ENCODE data around the gene DNAH8.

The DNAH8 gene

GRCh38 chr6:38984723-38985122 lies 269.6 kb downstream of the DNAH8 start:
- no peak for ATAC-seq (replicated peaks)
- no peak for DNase-seq
- H3K36me3 Mint-ChIP-seq (ENCODE audit: insufficient read depth): no peaks in the 10 kb centered on the region
- no peak overlapping the region for H3K4me3 Mint-ChIP-seq
- no peaks in the 10 kb centered on the region for H3K4me1 Mint-ChIP-seq (ENCODE audit: low read depth in 2 of 2)
- no peak overlapping the region for H3K27ac Mint-ChIP-seq
- H3K27me3 Mint-ChIP-seq: peaks cover 17 to 40% of the 10 kb centered on the region in 2 donors
- H3K9me3 Mint-ChIP-seq: no peaks in the 10 kb centered on the region

GRCh38 chr6:38985839-38986238 lies 270.7 kb downstream of the DNAH8 start:
- DNase-seq (no peak), ATAC-seq (replicated peaks) (no peak)
- H3K4me3 Mint-ChIP-seq: no peak overlapping the region
- H3K9me3 Mint-ChIP-seq: no peaks in the 10 kb centered on the region
- H3K27ac Mint-ChIP-seq: no peak overlapping the region
- no peaks in the 10 kb centered on the region for H3K4me1 Mint-ChIP-seq (ENCODE audit: low read depth in 2 of 2)
- peaks cover 9 to 31% of the 10 kb centered on the region in 2 donors for H3K27me3 Mint-ChIP-seq
- no peaks in the 10 kb centered on the region for H3K36me3 Mint-ChIP-seq (ENCODE audit: insufficient read depth)

- H3K4me3 Mint-ChIP-seq: no peak overlapping the region
- H3K36me3 Mint-ChIP-seq (ENCODE audit: insufficient read depth): no peaks in the 10 kb centered on the region
- no peaks in the 10 kb centered on the region for H3K4me1 Mint-ChIP-seq (ENCODE audit: low read depth in 2 of 2)
- H3K27me3 Mint-ChIP-seq: peaks cover 19 to 36% of the 10 kb centered on the region in 2 donors
- ATAC-seq (replicated peaks) (no peak), DNase-seq (no peak)
- no peak overlapping the region for H3K27ac Mint-ChIP-seq
- H3K9me3 Mint-ChIP-seq: no peaks in the 10 kb centered on the region
Observed at GRCh38 chr6:38987503-38987902, 272.4 kb downstream of the DNAH8 start.

- no peak for DNase-seq
- H3K27ac Mint-ChIP-seq: no peak overlapping the region
- no peaks in the 10 kb centered on the region for H3K36me3 Mint-ChIP-seq (ENCODE audit: insufficient read depth)
- no peaks in the 10 kb centered on the region for H3K9me3 Mint-ChIP-seq
- peaks cover 13 to 28% of the 10 kb centered on the region in 2 donors for H3K27me3 Mint-ChIP-seq
- H3K4me1 Mint-ChIP-seq (ENCODE audit: low read depth in 2 of 2): no peaks in the 10 kb centered on the region
- no peak overlapping the region for H3K4me3 Mint-ChIP-seq
- no peak for ATAC-seq (replicated peaks)
Observed at GRCh38 chr6:38988736-38989449, 273.8 kb downstream of the DNAH8 start.

- DNase-seq: no peak
- no peak for ATAC-seq (replicated peaks)
- H3K27me3 Mint-ChIP-seq: peaks cover 22 to 23% of the 10 kb centered on the region in 2 donors
- no peaks in the 10 kb centered on the region for H3K36me3 Mint-ChIP-seq (ENCODE audit: insufficient read depth)
- H3K4me3 Mint-ChIP-seq: no peak overlapping the region
- no peaks in the 10 kb centered on the region for H3K9me3 Mint-ChIP-seq
- H3K4me1 Mint-ChIP-seq (ENCODE audit: low read depth in 2 of 2): no peaks in the 10 kb centered on the region
- no peak overlapping the region for H3K27ac Mint-ChIP-seq
Observed at GRCh38 chr6:38990475-38990874, 275.4 kb downstream of the DNAH8 start.

- ATAC-seq (replicated peaks): no peak
- H3K27me3 Mint-ChIP-seq: peaks cover 47 to 57% of the 10 kb centered on the region in 2 donors
- no peaks in the 10 kb centered on the region for H3K4me1 Mint-ChIP-seq (ENCODE audit: low read depth in 2 of 2)
- DNase-seq: no peak
- no peak overlapping the region for H3K4me3 Mint-ChIP-seq
- no peaks in the 10 kb centered on the region for H3K36me3 Mint-ChIP-seq (ENCODE audit: insufficient read depth)
- H3K9me3 Mint-ChIP-seq: no peaks in the 10 kb centered on the region
- no peak overlapping the region for H3K27ac Mint-ChIP-seq
Observed at GRCh38 chr6:38996676-38997075, 281.6 kb downstream of the DNAH8 start.

- H3K4me3 Mint-ChIP-seq: no peak overlapping the region
- no peaks in the 10 kb centered on the region for H3K36me3 Mint-ChIP-seq (ENCODE audit: insufficient read depth)
- ATAC-seq (replicated peaks) (no peak), DNase-seq (no peak)
- no peaks in the 10 kb centered on the region for H3K4me1 Mint-ChIP-seq (ENCODE audit: low read depth in 2 of 2)
- H3K9me3 Mint-ChIP-seq: no peaks in the 10 kb centered on the region
- H3K27ac Mint-ChIP-seq: no peak overlapping the region
- peaks cover 48 to 57% of the 10 kb centered on the region in 2 donors for H3K27me3 Mint-ChIP-seq
Observed at GRCh38 chr6:38997128-38997761, 282.1 kb downstream of the DNAH8 start.

- no peaks in the 10 kb centered on the region for H3K4me1 Mint-ChIP-seq (ENCODE audit: low read depth in 2 of 2)
- H3K9me3 Mint-ChIP-seq: no peaks in the 10 kb centered on the region
- no peak overlapping the region for H3K4me3 Mint-ChIP-seq
- peaks cover 45 to 50% of the 10 kb centered on the region in 2 donors for H3K27me3 Mint-ChIP-seq
- no peaks in the 10 kb centered on the region for H3K36me3 Mint-ChIP-seq (ENCODE audit: insufficient read depth)
- DNase-seq (no peak), ATAC-seq (replicated peaks) (no peak)
- no peak overlapping the region for H3K27ac Mint-ChIP-seq
Observed at GRCh38 chr6:39003072-39003471, 288.0 kb downstream of the DNAH8 start.

GRCh38 chr6:39003492-39003891 lies 288.4 kb downstream of the DNAH8 start:
- no peak overlapping the region for H3K27ac Mint-ChIP-seq
- H3K9me3 Mint-ChIP-seq: no peaks in the 10 kb centered on the region
- ATAC-seq (replicated peaks) (no peak), DNase-seq (no peak)
- no peaks in the 10 kb centered on the region for H3K36me3 Mint-ChIP-seq (ENCODE audit: insufficient read depth)
- peaks cover 49 to 54% of the 10 kb centered on the region in 2 donors for H3K27me3 Mint-ChIP-seq
- no peaks in the 10 kb centered on the region for H3K4me1 Mint-ChIP-seq (ENCODE audit: low read depth in 2 of 2)
- no peak overlapping the region for H3K4me3 Mint-ChIP-seq

- DNase-seq: no peak
- peaks cover 61 to 65% of the 10 kb centered on the region in 2 donors for H3K27me3 Mint-ChIP-seq
Observed at GRCh38 chr6:39004801-39005200, 289.7 kb downstream of the DNAH8 start.

GRCh38 chr6:39005774-39006173 lies 290.7 kb downstream of the DNAH8 start:
- Mint-ChIP-seq H3K4me1 (ENCODE audit: low read depth in 2 of 2) (no peaks in the 10 kb centered on the region), H3K4me3 (no peak overlapping the region), H3K36me3 (ENCODE audit: insufficient read depth) (no peaks in the 10 kb centered on the region), H3K27ac (no peak overlapping the region), H3K9me3 (no peaks in the 10 kb centered on the region), H3K27me3 (peaks cover 52 to 62% of the 10 kb centered on the region in 2 donors)
- DNase-seq (no peak), ATAC-seq (replicated peaks) (no peak)

More at GRCh38 chr6:39004801-39005200, 289.7 kb downstream of the DNAH8 start:
- Mint-ChIP-seq H3K9me3 (no peaks in the 10 kb centered on the region), H3K4me3 (no peak overlapping the region), H3K4me1 (ENCODE audit: low read depth in 2 of 2) (no peaks in the 10 kb centered on the region), H3K36me3 (ENCODE audit: insufficient read depth) (no peaks in the 10 kb centered on the region), H3K27ac (no peak overlapping the region)
- no peak for ATAC-seq (replicated peaks)

- ATAC-seq (replicated peaks) (no peak), DNase-seq (no peak)
- H3K36me3 Mint-ChIP-seq (ENCODE audit: insufficient read depth): no peaks in the 10 kb centered on the region
- no peaks in the 10 kb centered on the region for H3K9me3 Mint-ChIP-seq
- no peak overlapping the region for H3K27ac Mint-ChIP-seq
- H3K4me1 Mint-ChIP-seq (ENCODE audit: low read depth in 2 of 2): no peaks in the 10 kb centered on the region
- H3K4me3 Mint-ChIP-seq: no peak overlapping the region
- H3K27me3 Mint-ChIP-seq: peaks cover 54 to 68% of the 10 kb centered on the region in 2 donors
Observed at GRCh38 chr6:39007575-39007974, 292.5 kb downstream of the DNAH8 start.

- H3K4me3 Mint-ChIP-seq: no peak overlapping the region
- H3K27ac Mint-ChIP-seq: no peak overlapping the region
- ATAC-seq (replicated peaks) (no peak), DNase-seq (no peak)
- no peaks in the 10 kb centered on the region for H3K36me3 Mint-ChIP-seq (ENCODE audit: insufficient read depth)
- no peaks in the 10 kb centered on the region for H3K4me1 Mint-ChIP-seq (ENCODE audit: low read depth in 2 of 2)
- peaks cover 63 to 75% of the 10 kb centered on the region in 2 donors for H3K27me3 Mint-ChIP-seq
- no peaks in the 10 kb centered on the region for H3K9me3 Mint-ChIP-seq
Observed at GRCh38 chr6:39008737-39009136, 293.6 kb downstream of the DNAH8 start.

GRCh38 chr6:39009476-39009875 lies 294.4 kb downstream of the DNAH8 start:
- Mint-ChIP-seq H3K4me1 (ENCODE audit: low read depth in 2 of 2) (no peaks in the 10 kb centered on the region), H3K27me3 (peaks cover 68 to 71% of the 10 kb centered on the region in 2 donors), H3K27ac (no peak overlapping the region), H3K36me3 (ENCODE audit: insufficient read depth) (no peaks in the 10 kb centered on the region), H3K9me3 (no peaks in the 10 kb centered on the region), H3K4me3 (no peak overlapping the region)
- ATAC-seq (replicated peaks) (no peak), DNase-seq (no peak)

Data from effector memory CD8-positive, alpha-beta T cell (primary cell).